IPS-20b (cell line): ENCODE results near the gene UBC.

Source experiments
- H3K27ac ChIP-seq: one replicate; pipeline ENCODE4 v1.5.1; 2013; ENCODE audit warnings: low read length
- H3K27me3 ChIP-seq: 2 replicates; pipeline ENCODE4 v1.6.1; 2013; ENCODE audit warnings: mild to moderate bottlenecking, low read length, inconsistent platforms; ENCODE audit not compliant: insufficient read depth
- H3K36me3 ChIP-seq: 2 replicates; pipeline ENCODE4 v1.6.1; 2013; ENCODE audit warnings: low read depth, mild to moderate bottlenecking, inconsistent platforms, low read length, moderate library complexity; ENCODE audit not compliant: insufficient read depth
- H3K4me1 ChIP-seq: 2 replicates; pipeline ENCODE4 v1.6.1; 2013; ENCODE audit warnings: mild to moderate bottlenecking, control low read depth, inconsistent platforms, low read length, moderate library complexity; ENCODE audit not compliant: insufficient read depth
- H3K4me3 ChIP-seq: 2 replicates; pipeline ENCODE4 v1.5.1; 2013; ENCODE audit warnings: mild to moderate bottlenecking, low read length, inconsistent platforms
- H3K9ac ChIP-seq: 2 replicates; pipeline ENCODE4 v1.6.1; 2013; ENCODE audit warnings: low read depth, mild to moderate bottlenecking, inconsistent platforms, low read length, moderate library complexity
- H3K9me3 ChIP-seq: 2 replicates; pipeline ENCODE4 v1.6.1; 2013; ENCODE audit warnings: mild to moderate bottlenecking, low read depth, low read length, inconsistent platforms; ENCODE audit not compliant: insufficient read depth

The UBC gene

GRCh38 chr12:124865728-124866127, 48.7 kb downstream of the UBC start:
- H3K36me3 ChIP-seq: no peaks in the 10 kb centered on the region
- no peaks in the 10 kb centered on the region; the same call in 1 of the 2 replicates for H3K4me1 ChIP-seq
- H3K27ac ChIP-seq: no peak overlapping the region
- H3K9me3 ChIP-seq: no peaks in the 10 kb centered on the region
- H3K4me3 ChIP-seq: no peak overlapping the region
- H3K27me3 ChIP-seq: peaks cover 9% of the 10 kb centered on the region
- no peak overlapping the region for H3K9ac ChIP-seq

GRCh38 chr12:124864326-124864752, 50.1 kb downstream of the UBC start:
- H3K27ac ChIP-seq: no peak overlapping the region
- H3K4me1 ChIP-seq: no peaks in the 10 kb centered on the region; the same call in 1 of the 2 replicates
- H3K9ac ChIP-seq: peak overlapping the region; percentile 44; the same call in 1 of the 2 replicates
- peak overlapping the region; percentile 34; the same call in 1 of the 2 replicates for H3K4me3 ChIP-seq
- peaks cover 9% of the 10 kb centered on the region for H3K27me3 ChIP-seq
- peaks cover 8% of the 10 kb centered on the region; the same call in 1 of the 2 replicates for H3K36me3 ChIP-seq
- no peaks in the 10 kb centered on the region for H3K9me3 ChIP-seq

- Histone ChIP-seq H3K36me3 (peaks cover 8% of the 10 kb centered on the region; the same call in 1 of the 2 replicates), H3K27me3 (peaks cover 9% of the 10 kb centered on the region), H3K4me3 (peak within 1 kb of the TSS; percentile 60), H3K9me3 (no peaks in the 10 kb centered on the region), H3K9ac (peak within 1 kb of the TSS; percentile 44; the same call in 1 of the 2 replicates), H3K27ac (no peak within 1 kb of the TSS), H3K4me1 (no peaks in the 10 kb centered on the region; the same call in 1 of the 2 replicates)
These were observed 50.8 kb downstream of the UBC start, which contains the start of gene SCARB1 for GRCh38 chr12:124863416-124864325. TSS of gene SCARB1 (minus strand) at chr12:124863864. CDS start at chr12:124863720, 144 bp downstream.

GRCh38 chr12:124862768-124863415, 51.6 kb downstream of the UBC start:
- Histone ChIP-seq H3K36me3 (peaks cover 8% of the 10 kb centered on the region; the same call in 1 of the 2 replicates), H3K4me1 (no peaks in the 10 kb centered on the region; the same call in 1 of the 2 replicates), H3K9ac (peak overlapping the region; percentile 39; the same call in 1 of the 2 replicates), H3K27me3 (peaks cover 9% of the 10 kb centered on the region), H3K9me3 (no peaks in the 10 kb centered on the region), H3K4me3 (peak overlapping the region; percentile 60), H3K27ac (no peak overlapping the region)

- Histone ChIP-seq H3K4me3 (peak overlapping the region; percentile 60), H3K9me3 (no peaks in the 10 kb centered on the region), H3K4me1 (no peaks in the 10 kb centered on the region; the same call in 1 of the 2 replicates), H3K36me3 (peaks cover 8% of the 10 kb centered on the region; the same call in 1 of the 2 replicates), H3K27ac (no peak overlapping the region), H3K27me3 (peaks cover 9% of the 10 kb centered on the region), H3K9ac (no peak overlapping the region)
These were observed 52.4 kb downstream of the UBC start for GRCh38 chr12:124861898-124862676.
